Astrocyte (in vitro differentiated cells and primary cell): ENCODE data around the gene GPANK1. TPM values are rescaled to one million over a fixed set of nuclear protein-coding genes. Genes with fewer than 3 reads are reported as not detected.

Source experiments
- DNase-seq: peaks from one replicate; pipeline ENCODE4 v3.0.0-alpha.2; 2010; ENCODE audit warnings: low read depth
- FAIRE-seq: peaks from 2 replicates; lab custom pipeline; 2011; peaks lifted over from hg19 to GRCh38; lab: Jason Lieb, UNC
- H2AFZ ChIP-seq: 2 replicates; pipeline ENCODE4 v1.6.0; 2012; ENCODE audit warnings: low read depth, low read length, inconsistent platforms
- H3K27ac ChIP-seq: 2 replicates; pipeline ENCODE4 v1.5.1; 2011; ENCODE audit warnings: low read depth, low read length, inconsistent platforms
- H3K27me3 ChIP-seq: 2 replicates; pipeline ENCODE4 v1.6.0; 2011; ENCODE audit warnings: low read length, inconsistent platforms; ENCODE audit not compliant: insufficient read depth
- H3K36me3 ChIP-seq: 2 replicates; pipeline ENCODE4 v1.5.1; 2011; ENCODE audit warnings: low read length, inconsistent platforms; ENCODE audit not compliant: insufficient read depth
- H3K4me1 ChIP-seq: 2 replicates; pipeline ENCODE4 v1.5.1; 2011; ENCODE audit warnings: low read length, inconsistent platforms; ENCODE audit not compliant: insufficient read depth
- H3K4me2 ChIP-seq: 2 replicates; pipeline ENCODE4 v1.6.0; 2012; ENCODE audit warnings: low read length, inconsistent platforms
- H3K4me3 ChIP-seq: 2 replicates; pipeline ENCODE4 v1.5.1; 2011; ENCODE audit warnings: low read depth, mild to moderate bottlenecking, low read length, inconsistent platforms; ENCODE audit not compliant: insufficient read depth
- H3K79me2 ChIP-seq: 2 replicates; pipeline ENCODE4 v1.6.0; 2012; ENCODE audit warnings: mild to moderate bottlenecking, low read length, inconsistent platforms; ENCODE audit not compliant: insufficient read depth
- H3K9ac ChIP-seq: 2 replicates; pipeline ENCODE4 v1.6.0; 2012; ENCODE audit warnings: mild to moderate bottlenecking, low read length, inconsistent platforms
- H3K9me3 ChIP-seq: 2 replicates; pipeline ENCODE4 v1.5.1; 2012; ENCODE audit warnings: low read depth, mild to moderate bottlenecking, low read length, inconsistent platforms; ENCODE audit not compliant: insufficient read depth
- H4K20me1 ChIP-seq: 2 replicates; pipeline ENCODE4 v1.6.0; 2012; ENCODE audit warnings: low read length, inconsistent platforms; ENCODE audit not compliant: insufficient read depth
- H3K27ac Mint-ChIP-seq: one replicate; pipeline ENCODE4 v1.8.0; 2021; ENCODE audit warnings: mild to moderate bottlenecking, mixed read lengths; ENCODE audit not compliant: unreplicated experiment
- H3K27me3 Mint-ChIP-seq: one replicate; pipeline ENCODE4 v1.8.0; 2021; ENCODE audit warnings: low read depth, mixed read lengths; ENCODE audit not compliant: unreplicated experiment
- H3K36me3 Mint-ChIP-seq: one replicate; pipeline ENCODE4 v1.8.0; 2021; ENCODE audit warnings: low read depth, mixed read lengths; ENCODE audit not compliant: unreplicated experiment
- H3K4me1 Mint-ChIP-seq: one replicate; pipeline ENCODE4 v1.8.0; 2021; ENCODE audit warnings: low read depth, mixed read lengths; ENCODE audit not compliant: unreplicated experiment
- H3K4me3 Mint-ChIP-seq: one replicate; pipeline ENCODE4 v1.8.0; 2021; ENCODE audit warnings: mild to moderate bottlenecking, moderate library complexity, mixed read lengths; ENCODE audit not compliant: unreplicated experiment
- H3K9me3 Mint-ChIP-seq: one replicate; pipeline ENCODE4 v1.8.0; 2021; ENCODE audit warnings: mild to moderate bottlenecking, mixed read lengths; ENCODE audit not compliant: unreplicated experiment
- EZH2 ChIP-seq: IDR thresholded peaks from 2 replicates; pipeline ENCODE4 v1.6.1; 2012; ENCODE audit warnings: mild to moderate bottlenecking, low read length, inconsistent platforms; ENCODE audit not compliant: insufficient read depth
- total RNA-seq: library from RNA; stranded (reverse); gene quantifications from 2 replicates; pipeline ENCODE4 v1.2.1, GENCODE V29; 2021
- TF ChIP-seq, protein P1 (sequence below): IDR thresholded peaks from 2 replicates; pipeline ENCODE4 v1.5.1; 2011; ENCODE audit warnings: low read depth, mild to moderate bottlenecking, inconsistent platforms, low read length, moderate library complexity; ENCODE audit not compliant: insufficient read depth

Gene GPANK1
- total RNA-seq, 1 donor from 2014 or later: 13.8 TPM

DNA sequence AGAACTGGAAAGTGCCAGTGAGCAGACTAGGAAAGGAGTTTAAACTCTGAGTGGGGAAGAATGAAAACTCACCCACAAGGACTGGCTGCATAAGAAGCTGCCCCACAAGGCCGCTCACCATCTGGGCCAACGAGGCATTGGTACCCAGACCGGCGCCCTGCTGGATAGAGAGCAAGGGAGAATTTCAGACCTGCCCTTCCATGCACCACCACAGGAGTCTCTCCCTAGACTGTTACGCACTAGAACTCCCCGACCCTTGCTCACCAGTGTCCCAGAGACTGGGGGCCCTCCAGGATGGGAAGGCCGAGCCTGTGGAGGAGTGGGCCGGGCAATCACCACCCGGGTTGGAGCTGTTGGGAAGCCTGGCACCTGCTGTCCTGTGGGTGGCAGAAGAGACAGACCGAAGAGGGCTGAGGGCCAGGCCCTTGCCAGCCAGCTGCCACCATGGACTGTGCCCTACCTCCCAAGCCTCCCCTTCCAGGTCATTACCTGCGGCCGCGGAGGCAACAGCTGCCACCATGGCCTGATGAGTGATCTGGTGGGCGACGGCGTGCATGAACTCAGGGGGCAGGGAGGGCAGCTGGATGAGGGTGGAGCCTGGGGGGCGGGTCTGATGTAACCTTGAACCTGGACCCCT is 20.9 kb downstream of the GPANK1 start:
- no peak overlapping the region for H3K9ac ChIP-seq
- H3K4me1 ChIP-seq: peaks cover 12% of the 10 kb centered on the region
- peaks cover 29% of the 10 kb centered on the region for H4K20me1 ChIP-seq
- Mint-ChIP-seq H3K27ac (no peak overlapping the region), H3K9me3 (no peaks in the 10 kb centered on the region), H3K4me1 (no peaks in the 10 kb centered on the region), H3K4me3 (no peak overlapping the region), H3K27me3 (no peaks in the 10 kb centered on the region), H3K36me3 (peaks cover 26% of the 10 kb centered on the region)
- FAIRE-seq (no peak), DNase-seq (no peak)
- H3K27ac ChIP-seq: no peak overlapping the region
- H3K4me2 ChIP-seq: no peak overlapping the region
- H3K4me3 ChIP-seq: no peak overlapping the region
- H2AFZ ChIP-seq: no peak overlapping the region
- TF ChIP-seq, protein P1, sequence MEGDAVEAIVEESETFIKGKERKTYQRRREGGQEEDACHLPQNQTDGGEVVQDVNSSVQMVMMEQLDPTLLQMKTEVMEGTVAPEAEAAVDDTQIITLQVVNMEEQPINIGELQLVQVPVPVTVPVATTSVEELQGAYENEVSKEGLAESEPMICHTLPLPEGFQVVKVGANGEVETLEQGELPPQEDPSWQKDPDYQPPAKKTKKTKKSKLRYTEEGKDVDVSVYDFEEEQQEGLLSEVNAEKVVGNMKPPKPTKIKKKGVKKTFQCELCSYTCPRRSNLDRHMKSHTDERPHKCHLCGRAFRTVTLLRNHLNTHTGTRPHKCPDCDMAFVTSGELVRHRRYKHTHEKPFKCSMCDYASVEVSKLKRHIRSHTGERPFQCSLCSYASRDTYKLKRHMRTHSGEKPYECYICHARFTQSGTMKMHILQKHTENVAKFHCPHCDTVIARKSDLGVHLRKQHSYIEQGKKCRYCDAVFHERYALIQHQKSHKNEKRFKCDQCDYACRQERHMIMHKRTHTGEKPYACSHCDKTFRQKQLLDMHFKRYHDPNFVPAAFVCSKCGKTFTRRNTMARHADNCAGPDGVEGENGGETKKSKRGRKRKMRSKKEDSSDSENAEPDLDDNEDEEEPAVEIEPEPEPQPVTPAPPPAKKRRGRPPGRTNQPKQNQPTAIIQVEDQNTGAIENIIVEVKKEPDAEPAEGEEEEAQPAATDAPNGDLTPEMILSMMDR: no peak
- TF ChIP-seq EZH2: no peak
- no peaks in the 10 kb centered on the region for H3K27me3 ChIP-seq
- peaks cover 6% of the 10 kb centered on the region for H3K79me2 ChIP-seq
- peaks cover 55% of the 10 kb centered on the region for H3K36me3 ChIP-seq
- H3K9me3 ChIP-seq: no peaks in the 10 kb centered on the region

DNA sequence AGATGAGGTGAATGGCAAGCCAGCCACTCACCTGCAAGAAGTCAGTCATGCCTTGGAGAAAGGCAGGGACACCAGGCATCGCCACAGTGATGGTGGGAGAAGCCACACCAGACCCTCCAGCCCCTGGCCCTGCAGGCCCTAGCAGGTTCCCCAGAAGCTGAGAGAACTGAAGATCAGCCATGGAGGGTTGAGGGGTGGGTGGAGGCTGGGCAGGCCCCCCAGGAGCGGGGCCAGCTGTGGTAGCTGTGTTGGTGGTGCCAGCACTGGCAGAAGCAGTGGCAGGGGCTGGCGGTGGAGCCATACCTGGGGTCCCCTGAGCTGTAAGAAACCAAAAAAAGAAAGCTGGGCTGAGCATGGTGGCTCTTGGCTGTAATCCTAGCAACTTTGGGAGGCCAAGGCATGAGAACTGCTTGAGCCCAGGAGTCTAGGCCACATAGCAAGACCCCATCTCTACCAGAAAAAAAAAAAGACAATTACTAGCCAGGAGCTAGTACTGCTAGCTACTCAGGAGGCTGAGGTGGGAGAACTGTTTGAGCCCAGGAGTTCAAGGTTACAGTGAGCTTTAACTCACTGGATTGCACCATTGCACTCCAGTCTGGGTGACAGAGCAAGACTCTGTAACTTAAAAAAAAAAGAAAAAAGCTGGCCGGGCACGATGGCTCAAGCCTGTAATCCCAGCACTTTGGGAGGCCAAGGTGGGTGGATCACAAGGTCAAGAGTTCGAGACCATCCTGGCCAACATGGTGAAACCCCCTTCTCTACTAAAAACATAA is 21.8 kb downstream of the GPANK1 start:
- no peak overlapping the region for H2AFZ ChIP-seq
- H3K27ac Mint-ChIP-seq: no peak overlapping the region
- H3K36me3 ChIP-seq: peaks cover 54% of the 10 kb centered on the region
- no peaks in the 10 kb centered on the region for H3K9me3 Mint-ChIP-seq
- H3K27me3 ChIP-seq: no peaks in the 10 kb centered on the region
- H3K27me3 Mint-ChIP-seq: no peaks in the 10 kb centered on the region
- no peaks in the 10 kb centered on the region for H3K4me1 Mint-ChIP-seq
- H3K4me3 ChIP-seq: no peak overlapping the region
- DNase-seq (no peak), FAIRE-seq (no peak)
- H3K36me3 Mint-ChIP-seq: peaks cover 28% of the 10 kb centered on the region
- peaks cover 34% of the 10 kb centered on the region for H4K20me1 ChIP-seq
- peaks cover 3% of the 10 kb centered on the region for H3K79me2 ChIP-seq
- TF ChIP-seq EZH2: no peak
- no peak overlapping the region for H3K4me2 ChIP-seq
- peaks cover 13% of the 10 kb centered on the region for H3K4me1 ChIP-seq
- no peak overlapping the region for H3K27ac ChIP-seq
- H3K9ac ChIP-seq: no peak overlapping the region
- H3K9me3 ChIP-seq: no peaks in the 10 kb centered on the region
- H3K4me3 Mint-ChIP-seq: no peak overlapping the region

DNA sequence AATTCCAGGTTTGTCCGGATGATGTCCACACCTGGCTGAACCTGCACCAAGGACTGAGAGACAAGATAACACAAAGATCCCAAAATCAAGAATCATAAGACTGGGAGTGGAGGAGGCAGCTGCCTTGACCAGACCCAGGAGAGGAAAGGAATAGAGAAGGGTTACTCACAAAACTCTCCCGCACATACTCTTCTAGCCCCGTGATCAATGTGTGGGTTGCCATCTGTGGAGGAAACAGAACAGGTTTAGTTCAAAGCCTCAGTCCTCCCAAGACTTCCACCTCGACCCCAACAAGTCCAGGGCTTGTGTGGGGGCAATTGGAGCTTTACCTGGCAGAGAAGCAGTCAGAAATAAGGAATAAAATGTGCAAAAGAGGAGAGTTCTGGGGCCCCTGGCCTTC is 23.4 kb downstream of the GPANK1 start:
- Histone ChIP-seq H3K4me3 (no peak overlapping the region), H3K27me3 (no peaks in the 10 kb centered on the region), H3K9me3 (no peaks in the 10 kb centered on the region), H3K79me2 (peaks cover 3% of the 10 kb centered on the region), H3K9ac (no peak overlapping the region), H2AFZ (no peak overlapping the region), H3K27ac (no peak overlapping the region), H4K20me1 (peaks cover 47% of the 10 kb centered on the region), H3K36me3 (peaks cover 56% of the 10 kb centered on the region), H3K4me1 (peaks cover 13% of the 10 kb centered on the region), H3K4me2 (no peak overlapping the region)
- Mint-ChIP-seq H3K27ac (no peak overlapping the region), H3K36me3 (peaks cover 25% of the 10 kb centered on the region), H3K4me1 (peaks cover 3% of the 10 kb centered on the region), H3K4me3 (peak overlapping the region; percentile 35), H3K9me3 (no peaks in the 10 kb centered on the region), H3K27me3 (no peaks in the 10 kb centered on the region)
- DNase-seq (no peak), FAIRE-seq (no peak)
- TF ChIP-seq, protein P1: no peak
- no peak for TF ChIP-seq EZH2
